IPS-NIHi7 (cell line): ENCODE results near the gene ARIH2.

Experiments
- DNase-seq: peaks from one replicate; pipeline ENCODE4 v3.0.0; 2012; ENCODE audit warnings: mixed read lengths; ENCODE audit errors: extremely low spot score

The ARIH2 gene

DNA sequence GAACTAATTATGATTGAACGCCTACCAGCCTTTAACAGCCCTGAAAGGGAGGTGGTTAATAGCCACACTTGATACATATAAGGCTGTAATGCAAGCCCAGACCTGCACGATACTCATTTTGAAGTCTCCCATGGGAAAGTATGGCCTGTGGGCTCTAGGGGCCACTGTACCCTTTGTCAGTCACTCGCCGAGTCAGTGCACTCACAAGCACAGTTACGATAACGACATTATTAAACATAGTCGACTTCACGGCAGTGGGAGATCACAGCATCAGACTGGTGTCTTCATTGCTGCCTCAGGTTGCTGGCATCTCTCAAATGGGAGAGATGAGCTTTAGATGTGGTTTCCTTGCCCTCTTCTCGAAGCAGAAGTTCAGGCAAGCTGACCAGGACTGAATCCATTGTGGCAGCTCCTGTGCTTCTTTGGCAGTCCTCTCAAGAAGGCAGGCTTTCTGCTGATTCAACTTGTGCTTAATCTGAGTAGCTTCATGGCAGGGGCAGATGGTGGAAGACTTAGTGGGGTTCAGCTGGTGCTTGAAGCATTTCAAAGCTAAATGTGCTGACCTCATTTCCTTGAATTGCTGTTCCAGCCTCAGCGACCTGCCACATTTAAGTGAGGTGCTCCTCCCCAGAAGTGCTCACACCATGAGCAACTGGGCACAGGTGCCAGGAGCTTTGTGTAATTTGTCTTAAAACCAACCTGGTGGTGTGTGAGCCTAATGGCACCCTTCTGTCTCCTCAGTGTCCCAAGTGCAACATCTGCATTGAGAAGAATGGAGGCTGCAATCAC is 55.6 kb downstream of the ARIH2 start:
- no peak for DNase-seq

DNA sequence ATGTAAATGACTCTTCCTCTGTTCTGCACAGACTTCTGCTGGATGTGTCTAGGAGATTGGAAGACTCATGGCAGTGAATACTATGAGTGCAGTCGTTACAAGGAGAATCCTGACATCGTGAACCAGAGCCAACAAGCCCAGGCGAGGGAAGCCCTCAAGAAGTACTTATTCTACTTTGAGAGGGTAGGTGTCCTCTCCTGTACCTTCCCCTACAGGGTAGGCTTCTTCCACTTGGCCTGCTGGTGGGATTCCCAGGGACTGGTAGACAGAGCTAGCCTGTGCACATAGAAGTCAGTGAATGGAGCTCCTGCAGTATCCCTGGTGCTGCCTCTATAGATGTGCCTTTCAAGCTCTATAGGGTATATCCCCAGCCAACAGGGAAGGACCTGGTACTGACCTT is 60.8 kb downstream of the ARIH2 start:
- DNase-seq = no peak

DNA sequence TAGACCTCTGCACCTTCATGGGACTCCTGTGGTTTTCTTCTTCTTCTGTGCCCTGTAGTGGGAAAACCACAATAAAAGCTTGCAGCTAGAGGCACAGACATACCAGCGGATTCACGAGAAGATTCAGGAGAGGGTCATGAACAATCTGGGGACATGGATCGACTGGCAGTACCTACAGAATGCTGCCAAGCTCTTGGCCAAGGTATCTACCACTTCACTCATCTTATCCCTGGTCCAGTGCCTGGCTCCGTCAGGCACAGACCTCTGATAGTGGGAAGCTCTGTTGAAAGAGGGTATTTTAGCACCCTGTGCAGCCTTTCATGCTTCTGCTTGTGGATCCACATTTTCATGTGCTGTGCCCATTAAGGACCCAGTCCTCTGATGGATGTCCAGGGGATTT is 61.7 kb downstream of the ARIH2 start:
- no peak for DNase-seq

DNA sequence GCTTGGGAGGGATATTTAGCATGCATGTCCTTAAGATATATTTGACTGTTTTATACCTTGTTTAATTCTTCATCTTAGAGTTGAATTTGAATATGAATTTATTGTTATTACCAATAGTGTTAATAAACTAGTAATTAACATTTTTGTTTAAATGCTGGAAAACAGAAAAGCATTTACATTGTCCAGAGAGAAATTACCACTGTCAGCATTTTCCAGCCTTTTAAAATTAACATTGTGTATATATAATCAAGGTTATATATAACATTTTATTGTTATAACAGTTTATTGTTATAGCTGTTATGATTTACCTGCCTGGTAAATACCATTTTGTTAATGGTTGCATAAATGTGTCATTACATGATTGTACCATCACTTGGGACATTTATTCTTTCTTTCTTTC is 63.4 kb downstream of the ARIH2 start:
- no peak for DNase-seq

DNA sequence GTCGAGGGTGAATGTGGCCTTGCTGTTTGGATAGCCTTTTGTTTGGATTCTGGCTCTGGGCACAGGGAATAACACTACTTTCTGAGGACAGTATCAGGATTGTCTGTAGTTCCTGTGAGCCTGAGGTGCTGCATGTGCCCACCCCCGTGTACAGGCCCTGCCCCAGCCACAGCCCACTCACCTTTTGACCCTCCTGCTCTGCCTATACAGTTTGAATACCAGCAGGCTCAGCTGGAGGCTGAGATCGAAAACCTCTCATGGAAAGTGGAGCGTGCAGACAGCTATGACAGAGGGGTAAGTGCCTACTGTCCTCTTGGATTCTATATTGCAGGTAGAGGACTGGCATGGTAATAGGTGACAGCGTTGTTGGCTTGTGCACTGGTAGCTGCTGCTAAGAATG is 64.0 kb downstream of the ARIH2 start:
- DNase-seq = no peak

DNA sequence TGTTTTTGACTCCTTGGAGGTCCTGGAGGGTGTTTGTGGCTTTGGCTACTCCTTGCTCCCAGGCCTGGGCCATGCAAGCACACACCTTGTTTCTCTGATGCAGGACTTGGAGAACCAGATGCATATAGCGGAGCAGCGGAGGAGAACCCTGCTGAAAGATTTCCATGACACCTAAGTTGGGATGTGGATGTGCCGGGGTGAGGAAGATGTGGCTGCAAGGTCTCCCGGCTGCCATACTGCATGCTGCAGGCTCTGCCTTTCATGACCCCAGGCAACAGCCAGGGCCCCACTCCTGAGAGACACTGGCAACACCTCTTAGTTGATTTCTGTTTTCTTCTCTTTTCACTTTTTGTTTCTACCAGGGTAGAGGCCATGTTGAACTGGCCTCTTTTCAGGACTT is 64.5 kb downstream of the ARIH2 start:
- DNase-seq = no peak

DNA sequence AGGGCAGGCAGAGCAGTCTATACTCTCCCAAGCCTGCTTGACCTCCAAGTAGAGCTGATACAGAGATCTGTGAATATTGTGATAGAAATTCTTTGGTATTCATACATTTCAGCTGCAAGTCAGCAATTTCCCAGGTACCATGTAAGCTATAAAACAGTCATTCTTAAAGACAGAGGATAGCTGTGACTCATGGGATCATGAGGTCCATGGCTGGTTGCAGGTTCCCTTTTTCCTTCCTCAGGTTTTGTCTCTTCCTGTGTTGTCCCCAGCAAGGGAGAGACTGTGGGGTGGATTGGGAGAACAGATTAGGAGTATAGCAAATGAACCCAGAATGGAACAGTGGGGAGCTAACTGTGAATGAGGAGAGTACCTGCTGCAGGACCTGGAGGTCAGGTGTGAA is 66.0 kb downstream of the ARIH2 start:
- DNase-seq = no peak

DNA sequence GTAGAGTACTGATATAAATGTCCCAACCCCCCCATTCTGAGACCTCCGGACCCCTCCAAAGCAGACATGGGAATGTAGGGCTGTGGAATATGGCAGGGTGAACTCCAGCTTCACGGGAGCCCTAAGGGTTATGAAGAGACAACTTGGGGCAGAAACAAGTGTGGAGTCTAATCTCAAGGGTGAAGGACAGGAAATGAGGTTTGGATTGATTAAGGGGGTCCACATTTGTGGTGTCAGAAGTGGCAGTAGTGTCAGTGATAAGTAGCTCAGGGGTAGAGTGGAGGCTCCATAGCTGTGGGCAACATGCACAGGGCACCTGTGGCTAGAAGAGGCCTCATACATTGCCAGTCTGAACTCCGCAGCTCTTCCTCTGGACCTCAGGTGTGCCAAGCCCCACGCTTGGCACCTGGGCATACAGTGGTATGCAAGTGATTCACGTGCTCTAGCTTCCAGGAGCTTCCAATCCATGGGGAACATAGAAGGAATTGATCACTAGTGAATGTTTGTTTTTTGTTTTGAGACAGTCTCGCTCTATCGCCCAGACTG is 67.3 kb downstream of the ARIH2 start:
- DNase-seq = no peak

DNA sequence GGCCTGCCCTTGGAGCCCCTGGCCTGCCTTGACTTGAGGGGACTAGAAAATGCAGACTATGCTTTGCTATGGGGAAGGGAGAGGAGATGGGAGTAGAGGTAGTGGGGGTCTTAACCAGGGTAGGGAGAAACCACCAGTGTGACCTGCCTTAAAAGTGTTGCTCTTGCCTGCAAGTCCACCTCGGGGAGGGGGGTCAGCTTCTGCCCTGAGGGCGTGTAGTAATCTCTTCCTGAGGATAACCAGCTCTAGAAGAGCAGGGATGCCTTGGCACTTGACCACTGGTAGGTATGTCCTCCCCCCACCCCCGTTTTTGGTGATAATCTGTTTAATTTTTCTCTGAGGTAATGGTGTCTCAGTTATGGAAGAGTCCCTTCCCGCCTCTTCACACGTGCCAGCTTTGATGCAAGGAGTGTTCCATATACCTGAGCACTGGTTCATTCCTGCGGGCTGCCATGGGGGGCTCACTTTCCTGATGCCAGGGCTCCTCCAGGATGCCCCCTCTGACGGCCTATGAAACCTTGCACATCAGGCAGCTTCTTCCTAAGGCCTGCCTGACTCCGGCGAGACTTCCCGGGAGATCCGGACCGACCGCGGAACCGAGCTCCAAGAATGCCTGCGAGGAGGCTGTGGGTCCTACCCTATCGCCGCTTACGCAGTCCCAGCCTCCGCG is 70.6 kb downstream of the ARIH2 start:
- no peak for DNase-seq

DNA sequence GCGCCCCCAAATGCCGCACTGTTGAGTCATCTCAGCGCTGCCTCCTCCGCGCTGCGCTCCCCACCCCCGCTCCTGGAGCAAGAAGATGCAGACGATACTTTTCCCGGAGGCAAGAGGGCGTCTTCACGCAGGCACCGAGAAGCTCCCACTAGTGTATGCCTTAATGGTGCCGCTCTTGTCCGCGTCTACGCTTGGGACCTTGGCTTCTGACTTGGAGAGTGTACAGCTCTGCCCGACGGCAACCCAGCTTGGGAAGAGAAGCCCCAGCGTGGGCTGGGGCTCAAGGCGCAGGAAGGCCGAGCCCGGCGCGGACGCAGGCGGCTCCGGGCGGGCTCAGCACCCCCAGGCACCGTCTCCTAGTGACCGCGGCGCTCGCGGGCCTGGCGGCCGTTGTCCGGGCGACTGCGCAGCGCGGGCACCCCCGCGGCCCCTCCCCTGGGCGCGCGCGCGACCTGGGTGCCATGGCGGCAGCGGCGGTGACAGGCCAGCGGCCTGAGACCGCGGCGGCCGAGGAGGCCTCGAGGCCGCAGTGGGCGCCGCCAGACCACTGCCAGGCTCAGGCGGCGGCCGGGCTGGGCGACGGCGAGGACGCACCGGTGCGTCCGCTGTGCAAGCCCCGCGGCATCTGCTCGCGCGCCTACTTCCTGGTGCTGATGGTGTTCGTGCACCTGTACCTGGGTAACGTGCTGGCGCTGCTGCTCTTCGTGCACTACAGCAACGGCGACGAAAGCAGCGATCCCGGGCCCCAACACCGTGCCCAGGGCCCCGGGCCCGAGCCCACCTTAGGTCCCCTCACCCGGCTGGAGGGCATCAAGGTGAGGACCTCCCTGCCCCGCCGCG is 71.4 kb downstream of the ARIH2 start, which contains the start of gene P4HTM:
TSS of gene P4HTM (plus strand) at position 446 of the 840 bp plus-strand sequence. CDS start at position 462, 16 bp downstream.
- peak; percentile 83 for DNase-seq

DNA sequence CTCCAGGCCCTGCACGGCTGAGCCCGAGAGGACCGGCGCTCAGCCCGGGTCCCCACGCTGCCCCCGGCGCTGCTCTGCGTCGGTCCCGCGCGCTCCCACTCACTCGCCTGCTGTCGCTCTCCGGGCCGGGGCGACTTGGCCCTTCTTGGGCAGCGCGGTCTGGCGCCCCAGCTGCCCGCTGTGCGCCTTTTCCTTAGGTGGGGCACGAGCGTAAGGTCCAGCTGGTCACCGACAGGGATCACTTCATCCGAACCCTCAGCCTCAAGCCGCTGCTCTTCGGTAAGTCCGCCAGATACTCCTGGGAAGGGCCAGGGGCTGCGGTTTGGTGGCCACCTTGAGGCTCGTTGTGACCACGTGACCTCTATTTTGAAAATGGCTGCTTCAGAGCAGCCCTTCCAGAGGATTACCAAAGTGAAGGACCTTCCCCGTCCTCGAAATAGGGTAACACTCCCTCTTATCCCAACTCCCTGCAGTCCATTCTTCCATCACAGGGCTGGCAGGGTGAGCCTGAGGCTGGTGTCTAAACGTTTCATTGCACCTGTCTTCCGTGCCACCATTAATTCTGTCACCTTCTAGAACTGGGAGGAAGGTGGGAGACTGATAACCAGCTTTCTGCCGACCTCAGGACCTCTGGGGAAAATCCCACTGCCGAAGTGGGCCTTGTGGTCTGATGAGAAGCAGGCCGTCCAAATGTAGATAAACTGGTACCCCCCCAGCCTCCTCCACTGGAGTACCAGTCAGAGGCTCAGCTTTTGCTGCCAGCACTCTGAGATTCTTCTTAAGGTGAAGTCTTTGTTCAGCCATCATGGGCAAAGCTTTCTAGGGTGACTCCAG is 72.2 kb downstream of the ARIH2 start:
- peak; percentile 47 for DNase-seq

DNA sequence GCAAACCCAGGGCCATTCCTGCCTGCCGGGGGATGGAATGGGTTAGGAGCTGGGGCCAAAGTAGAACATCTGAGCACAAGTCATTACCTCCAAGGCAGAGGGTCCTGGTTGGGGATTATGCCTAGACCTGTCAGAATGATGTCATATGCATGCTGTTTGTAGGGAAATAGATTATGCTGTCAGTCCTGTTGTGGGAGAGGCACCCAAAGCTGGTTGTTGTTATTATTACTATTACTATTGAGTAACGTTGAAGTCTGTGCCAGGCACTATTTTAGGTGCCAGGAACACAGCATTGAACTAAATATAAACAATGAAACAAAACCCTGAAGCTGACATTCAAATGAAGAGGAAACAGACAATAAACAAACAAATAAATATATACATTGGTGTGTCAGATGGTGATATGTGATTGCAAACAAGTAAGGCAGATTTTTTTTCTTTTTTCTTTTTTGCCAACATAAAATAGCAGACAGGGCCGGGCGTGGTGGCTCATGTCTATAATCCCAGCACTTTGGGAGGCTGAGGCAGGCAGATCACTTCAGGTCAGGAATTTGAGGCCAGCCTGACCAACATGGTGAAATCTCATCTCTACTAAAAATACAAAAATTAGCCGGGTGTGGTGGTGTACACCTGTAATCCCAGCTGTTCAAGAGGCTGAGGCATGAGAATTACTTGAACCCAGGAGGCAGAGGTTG is 73.4 kb downstream of the ARIH2 start:
- no peak for DNase-seq

DNA sequence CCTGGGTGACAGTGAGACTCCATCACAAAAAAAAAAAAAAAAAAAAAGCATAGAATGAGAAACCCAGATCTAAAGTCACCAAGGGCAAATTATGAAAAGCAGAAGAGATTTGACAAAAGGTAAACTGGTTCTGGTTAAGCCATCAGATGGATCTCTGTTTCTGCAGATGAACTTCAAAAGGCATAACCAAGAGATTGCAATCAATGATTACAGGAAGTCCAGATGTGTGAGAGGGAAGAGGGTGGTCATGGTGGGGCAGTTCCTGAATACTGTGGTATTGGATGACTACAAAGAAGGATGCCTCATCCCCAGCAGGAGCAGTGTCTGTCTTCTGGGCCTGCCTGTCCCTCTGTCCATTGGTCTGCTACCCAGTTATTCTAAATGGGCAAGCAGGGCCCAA is 75.2 kb downstream of the ARIH2 start:
- DNase-seq = no peak

DNA sequence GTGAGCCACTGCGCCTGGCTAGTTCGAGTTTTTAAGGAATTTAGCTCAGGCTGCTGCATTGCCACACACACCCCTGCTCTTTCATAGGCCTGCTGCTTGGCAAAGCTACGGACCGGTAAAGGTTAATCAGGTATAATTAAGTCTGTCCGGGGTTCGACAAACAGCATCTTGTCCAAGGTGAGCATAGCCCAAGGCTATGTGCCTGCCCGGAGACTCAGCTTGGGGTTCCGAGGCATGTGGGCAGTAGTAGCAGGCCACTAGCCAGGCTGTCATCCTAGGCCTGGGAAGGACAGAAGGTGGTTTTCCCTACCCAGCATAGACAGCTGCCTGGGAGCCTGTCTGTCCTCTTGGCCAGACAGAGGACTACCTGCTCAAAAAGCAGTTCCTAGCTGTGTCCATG is 78.0 kb downstream of the ARIH2 start:
- DNase-seq = no peak

DNA sequence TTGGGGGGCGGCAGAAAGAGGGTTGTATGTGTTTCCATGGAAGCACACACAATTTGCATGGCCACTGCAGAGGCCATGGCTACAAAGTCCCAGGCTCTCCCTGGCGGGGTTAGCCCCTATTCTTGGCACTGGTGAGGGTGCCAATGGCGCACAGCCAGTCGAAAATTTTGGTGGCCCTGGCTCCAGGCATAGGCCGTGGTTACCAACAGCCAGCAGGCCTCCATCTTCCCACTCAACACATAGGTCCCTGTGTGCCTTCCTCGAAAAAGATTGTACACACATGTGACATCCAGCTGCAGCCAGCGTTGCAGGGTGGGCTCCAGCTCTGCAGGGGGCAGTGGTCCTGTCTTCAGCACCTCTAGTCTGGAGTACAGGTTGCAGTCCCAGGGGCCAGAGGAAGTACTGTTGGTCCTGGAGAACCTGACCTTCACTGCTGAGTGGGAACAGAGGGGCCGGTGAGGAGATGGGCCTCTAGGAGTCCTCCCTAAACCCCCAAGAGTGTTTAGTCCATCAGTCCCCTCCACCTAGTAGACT is 78.5 kb downstream of the ARIH2 start:
- DNase-seq = no peak

DNA sequence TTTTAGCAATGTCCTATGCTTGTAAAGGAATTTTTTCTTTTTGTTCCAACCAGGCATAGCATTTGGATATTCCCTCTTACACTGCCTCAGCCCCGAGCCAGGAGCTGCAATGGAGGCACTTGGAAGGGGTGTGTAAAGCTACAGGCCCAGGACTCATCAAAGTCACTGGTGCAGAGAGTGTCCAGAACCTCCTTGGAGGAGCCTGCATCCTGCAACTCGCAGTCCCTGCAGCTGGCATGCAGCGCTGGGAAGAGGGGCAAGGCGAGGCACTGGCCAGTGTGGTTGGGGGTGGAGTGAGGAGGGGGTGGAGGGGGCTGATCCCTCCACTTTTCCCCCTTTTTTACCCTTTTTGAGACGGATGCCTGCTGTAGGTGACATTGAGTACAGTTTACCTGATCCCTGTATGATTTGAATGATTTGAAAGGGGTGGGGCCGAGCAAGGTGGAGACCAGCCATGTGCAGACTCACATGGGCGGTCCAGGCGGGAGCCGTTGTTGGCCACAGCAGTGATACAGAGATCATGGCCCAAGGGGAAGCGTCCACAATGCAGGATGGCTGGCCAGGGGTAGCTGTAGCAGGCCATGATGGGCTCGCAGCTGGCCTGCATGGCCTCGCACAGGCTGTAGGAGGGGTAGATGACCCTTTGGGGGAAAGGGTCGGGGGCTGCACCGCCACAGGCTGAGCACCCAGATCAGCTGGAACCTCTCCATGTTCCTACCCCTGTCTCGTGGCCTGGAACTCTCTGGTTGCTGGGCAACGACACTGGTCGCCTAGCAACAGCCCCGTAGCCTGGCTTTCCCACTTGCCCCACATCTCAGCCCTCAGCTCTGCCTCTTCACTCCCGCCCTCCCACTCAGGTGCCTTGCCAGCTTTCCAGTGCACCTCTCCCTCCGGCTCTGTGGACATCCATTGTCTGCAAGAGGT is 79.3 kb downstream of the ARIH2 start:
- DNase-seq = peak; percentile 32

DNA sequence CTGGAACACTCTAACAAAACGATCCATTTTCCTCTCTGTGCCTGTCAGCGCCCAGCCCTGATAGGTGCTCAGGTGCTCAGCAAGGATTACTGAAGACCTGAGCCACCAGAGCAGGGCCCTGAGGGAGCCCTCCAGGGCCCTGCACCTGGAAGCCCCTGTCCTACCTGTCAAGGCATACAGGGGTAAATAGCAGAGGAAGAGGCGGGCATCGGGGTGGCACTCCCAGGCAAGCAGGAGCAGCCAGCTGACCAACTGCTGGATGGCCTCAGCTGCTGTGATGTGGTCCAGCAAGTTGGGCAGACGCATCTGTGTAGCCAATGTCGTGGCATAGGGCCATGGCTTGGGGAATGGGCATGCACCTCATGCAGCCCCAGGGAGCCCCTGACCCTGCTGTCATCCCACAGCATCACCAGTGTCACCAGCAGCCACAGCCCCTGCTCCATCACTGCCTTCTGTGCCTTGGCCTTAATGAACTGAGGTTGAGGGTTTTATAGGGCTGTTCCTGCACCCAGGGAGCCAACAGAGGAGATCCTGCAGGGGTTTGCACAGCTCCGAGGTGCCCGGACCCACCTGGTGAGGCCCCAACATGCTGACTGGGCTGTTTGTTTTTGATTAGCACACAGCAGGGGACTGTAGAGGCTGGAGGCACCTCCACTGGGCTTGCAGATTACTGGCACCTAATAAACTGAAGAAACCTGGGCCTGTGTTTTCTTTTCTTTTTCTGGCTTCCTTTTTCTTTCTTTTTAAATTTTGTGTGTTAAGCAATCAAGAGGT is 80.6 kb downstream of the ARIH2 start:
- no peak for DNase-seq

DNA sequence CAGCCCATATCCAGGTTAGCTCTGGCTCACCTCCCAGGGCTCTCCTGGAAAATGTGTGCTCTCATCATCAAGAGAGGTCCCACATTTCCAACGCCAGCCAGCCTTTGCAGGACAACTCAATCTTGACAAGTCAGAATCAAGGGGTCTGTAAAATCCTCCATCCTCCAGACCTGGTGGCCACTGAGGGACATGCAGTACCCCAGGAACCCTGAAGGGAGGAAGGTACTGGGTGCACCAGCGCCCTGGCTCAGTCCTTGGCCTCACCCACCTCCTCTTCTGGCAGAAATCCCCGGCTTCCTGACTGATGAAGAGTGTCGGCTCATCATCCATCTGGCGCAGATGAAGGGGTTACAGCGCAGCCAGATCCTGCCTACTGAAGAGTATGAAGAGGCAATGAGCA is 82.5 kb downstream of the ARIH2 start:
- DNase-seq = no peak
